Neuronal stem cell (in vitro differentiated cells): ENCODE data around the gene SLC6A17.

Experiments
- DNase-seq: peaks from one replicate; pipeline ENCODE4 v3.0.0-alpha.2; 2013; ENCODE audit warnings: low spot score
- H2AFZ ChIP-seq: one replicate; pipeline ENCODE4 v1.6.1; 2013; ENCODE audit warnings: mild to moderate bottlenecking, low read length, inconsistent platforms
- H2AK5ac ChIP-seq: 2 replicates; pipeline ENCODE4 v1.6.1; 2013; ENCODE audit warnings: low read depth, mild to moderate bottlenecking, inconsistent platforms, low read length, moderate library complexity, mixed read lengths
- H2BK120ac ChIP-seq: 2 replicates; pipeline ENCODE4 v1.6.1; 2013; ENCODE audit warnings: low read depth, mild to moderate bottlenecking, inconsistent platforms, low read length, moderate library complexity, mixed read lengths
- H2BK12ac ChIP-seq: one replicate; pipeline ENCODE4 v1.6.1; 2013; ENCODE audit warnings: low read length, inconsistent platforms
- H2BK15ac ChIP-seq: 2 replicates; pipeline ENCODE4 v1.6.1; 2013; ENCODE audit warnings: mild to moderate bottlenecking, low read length, inconsistent platforms, mixed read lengths
- H2BK5ac ChIP-seq: one replicate; pipeline ENCODE4 v1.6.1; 2013; ENCODE audit warnings: inconsistent platforms, mild to moderate bottlenecking, low read length, moderate library complexity
- H3K14ac ChIP-seq: one replicate; pipeline ENCODE4 v1.6.1; 2013; ENCODE audit warnings: low read length, inconsistent platforms
- H3K18ac ChIP-seq: 2 replicates; pipeline ENCODE4 v1.6.1; 2013; ENCODE audit warnings: low read length, inconsistent platforms
- H3K23ac ChIP-seq: 2 replicates; pipeline ENCODE4 v1.6.1; 2013; ENCODE audit warnings: low read depth, mild to moderate bottlenecking, mixed read lengths, low read length, inconsistent platforms; ENCODE audit not compliant: poor library complexity
- H3K27ac ChIP-seq: replicated peaks from 3 replicates; pipeline ENCODE4 v1.5.1; 2013; ENCODE audit warnings: low read length, inconsistent platforms
- H3K27me3 ChIP-seq, 3 experiments: 2 replicates each; pipeline ENCODE4 v1.6.1; 2013; ENCODE audit warnings: low read length in 3 of 3, mild to moderate bottlenecking in 2 of 3, inconsistent platforms in 1 of 3, low read depth in 1 of 3, mixed read lengths in 1 of 3, moderate library complexity in 1 of 3; ENCODE audit not compliant: control insufficient read depth in 3 of 3, insufficient read depth in 3 of 3
- H3K36me3 ChIP-seq, 2 donors: replicated peaks in 1 of 2; 2 replicates each; pipeline ENCODE4 v1.6.1; 2013; ENCODE audit warnings: low read length in 2 of 2; ENCODE audit not compliant: control insufficient read depth in 2 of 2, insufficient read depth in 2 of 2
- H3K4ac ChIP-seq: 2 replicates; pipeline ENCODE4 v1.6.1; 2013; ENCODE audit warnings: inconsistent platforms, mild to moderate bottlenecking, low read length, moderate library complexity
- H3K4me1 ChIP-seq, 2 donors: 1 replicate in 1 of 2; 2 replicates in 1 of 2; pipeline ENCODE4 v1.6.1; 2013; ENCODE audit warnings: low read length in 2 of 2, low read depth in 1 of 2; ENCODE audit not compliant: control insufficient read depth in 2 of 2, insufficient read depth in 1 of 2
- H3K4me2 ChIP-seq: one replicate; pipeline ENCODE4 v1.6.1; 2013; ENCODE audit warnings: mild to moderate bottlenecking, low read length, inconsistent platforms; ENCODE audit not compliant: insufficient read depth, poor library complexity, severe bottlenecking
- H3K4me3 ChIP-seq, 2 donors: 2 replicates each; pipeline ENCODE4 v1.5.1; 2013; ENCODE audit warnings: low read length in 2 of 2, mild to moderate bottlenecking in 2 of 2, inconsistent platforms in 1 of 2, moderate library complexity in 1 of 2
- H3K79me1 ChIP-seq: one replicate; pipeline ENCODE4 v1.6.1; 2013; ENCODE audit warnings: low read depth, mild to moderate bottlenecking, inconsistent platforms, low read length, moderate library complexity
- H3K9ac ChIP-seq: one replicate; pipeline ENCODE4 v1.6.1; 2013; ENCODE audit warnings: mild to moderate bottlenecking, low read depth, low read length, inconsistent platforms; ENCODE audit not compliant: poor library complexity
- H3K9me3 ChIP-seq, 2 donors: replicated peaks in 1 of 2; 2 replicates each; pipeline versions ENCODE3 to v1.6.1; 2013; ENCODE audit warnings: low read length in 2 of 2, mild to moderate bottlenecking in 2 of 2, inconsistent platforms in 1 of 2, low read depth in 1 of 2, mixed read lengths in 1 of 2, moderate library complexity in 1 of 2; ENCODE audit not compliant: control insufficient read depth in 2 of 2, insufficient read depth in 1 of 2
- H4K8ac ChIP-seq: one replicate; pipeline ENCODE4 v1.6.1; 2013; ENCODE audit warnings: low read depth, mild to moderate bottlenecking, inconsistent platforms, low read length, moderate library complexity
- H4K91ac ChIP-seq: one replicate; pipeline ENCODE4 v1.6.1; 2013; ENCODE audit warnings: low read length, low read depth, mild to moderate bottlenecking, inconsistent platforms; ENCODE audit not compliant: poor library complexity
- WGBS, 2 donors: extraction: QIAGEN DNeasy Blood & Tissue Kit; methylation state at CpG; one replicate each; pipeline ENCODE4 v1.1.7; 2013; ENCODE audit warnings: missing lambda C conversion rate in 2 of 2, mixed read lengths in 1 of 2; ENCODE audit not compliant: insufficient read length in 2 of 2, insufficient replicate concordance in 1 of 2; ENCODE audit errors: extremely low coverage in 2 of 2; 5-methylcytosine and 5-hydroxymethylcytosine counted together

Gene SLC6A17

DNA sequence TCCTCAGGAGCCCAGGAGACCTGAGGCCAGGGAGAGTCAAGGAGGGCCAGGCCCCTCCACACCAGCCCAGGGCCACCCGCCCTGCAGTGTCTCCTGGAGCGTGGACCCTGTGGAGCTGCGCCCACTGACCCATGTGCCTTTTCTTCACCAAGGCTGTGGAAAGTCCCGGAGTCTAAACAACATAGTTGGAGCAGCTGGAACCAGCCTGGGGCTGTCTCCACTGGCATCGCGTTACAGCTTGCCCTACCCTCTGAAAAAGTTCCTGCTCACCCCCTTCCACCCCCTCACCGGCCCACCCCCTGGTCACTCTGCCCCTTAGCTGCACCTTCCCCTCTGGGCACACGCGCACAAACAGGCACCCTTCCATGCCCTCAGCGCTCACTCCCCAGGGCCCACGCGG lies 78.1 kb downstream of the SLC6A17 start:
- Histone ChIP-seq H3K9me3 (peaks cover 8 to 11% of the 10 kb centered on the region in 2 donors), H3K27ac (no peak overlapping the region)

DNA sequence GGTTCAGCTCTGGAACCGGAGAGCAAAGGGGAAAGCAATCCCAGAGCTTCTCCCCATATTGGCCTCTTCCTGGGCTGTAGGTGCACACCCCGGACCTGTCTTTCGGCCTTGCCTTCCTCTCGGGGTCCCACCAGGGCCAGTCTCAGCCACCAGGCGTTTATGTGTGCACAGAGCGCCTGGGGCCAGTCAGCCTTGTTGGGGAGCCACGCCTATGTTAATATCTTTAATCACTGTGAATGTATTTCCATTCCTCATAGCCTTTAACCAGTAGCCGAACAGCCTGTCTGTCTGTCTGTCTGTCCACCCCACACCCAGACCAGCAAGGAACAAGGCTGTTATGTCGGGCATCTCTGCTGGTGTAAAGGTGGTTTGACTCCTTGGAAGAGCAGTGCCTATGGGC lies 78.6 kb downstream of the SLC6A17 start:
- H2BK120ac ChIP-seq = no peak overlapping the region
- H2AFZ ChIP-seq = no peak overlapping the region
- H3K36me3 ChIP-seq = no peaks in the 10 kb centered on the region
- no peak overlapping the region for H4K91ac ChIP-seq
- H3K9me3 ChIP-seq = peaks cover 8 to 11% of the 10 kb centered on the region in 2 donors
- no peak overlapping the region for H2AK5ac ChIP-seq
- H3K23ac ChIP-seq = no peak overlapping the region
- no peak overlapping the region for H3K9ac ChIP-seq
- H2BK5ac ChIP-seq = no peak overlapping the region
- no peak overlapping the region for H3K4ac ChIP-seq
- no peak overlapping the region for H3K4me3 ChIP-seq
- H3K79me1 ChIP-seq = no peaks in the 10 kb centered on the region
- H2BK12ac ChIP-seq = no peak overlapping the region
- H3K27ac ChIP-seq = no peak overlapping the region
- WGBS, 2 donors = no CpG with 5 or more reads among the region's 9 CpGs
- no peak overlapping the region for H3K14ac ChIP-seq
- H2BK15ac ChIP-seq = no peak overlapping the region
- no peak overlapping the region for H3K4me2 ChIP-seq
- DNase-seq = no peak
- H3K18ac ChIP-seq = peak overlapping the region; percentile 36
- peaks cover 2 to 6% of the 10 kb centered on the region in 2 donors for H3K4me1 ChIP-seq
- no peaks in the 10 kb centered on the region for H3K27me3 ChIP-seq
- no peak overlapping the region for H4K8ac ChIP-seq

More for the DNA sequence above, 78.1 kb downstream of the SLC6A17 start:
- Histone ChIP-seq H3K18ac (no peak overlapping the region), H3K4me1 (peaks cover 0 to 3% of the 10 kb centered on the region in 2 donors), H2AK5ac (peak overlapping the region; percentile 57), H3K36me3 (no peaks in the 10 kb centered on the region), H3K4me3 (no peak overlapping the region), H2BK15ac (no peak overlapping the region), H3K79me1 (no peaks in the 10 kb centered on the region), H3K4me2 (no peak overlapping the region), H3K23ac (no peak overlapping the region), H3K4ac (no peak overlapping the region), H3K9ac (no peak overlapping the region), H2AFZ (no peak overlapping the region), H2BK12ac (no peak overlapping the region), H4K8ac (peak overlapping the region; percentile 43), H3K14ac (no peak overlapping the region), H3K27me3 (no peaks in the 10 kb centered on the region), H2BK5ac (no peak overlapping the region), H2BK120ac (no peak overlapping the region), H4K91ac (no peak overlapping the region)
- DNase-seq = no peak
- WGBS, 2 donors = no CpG with 5 or more reads among the region's 12 CpGs

DNA sequence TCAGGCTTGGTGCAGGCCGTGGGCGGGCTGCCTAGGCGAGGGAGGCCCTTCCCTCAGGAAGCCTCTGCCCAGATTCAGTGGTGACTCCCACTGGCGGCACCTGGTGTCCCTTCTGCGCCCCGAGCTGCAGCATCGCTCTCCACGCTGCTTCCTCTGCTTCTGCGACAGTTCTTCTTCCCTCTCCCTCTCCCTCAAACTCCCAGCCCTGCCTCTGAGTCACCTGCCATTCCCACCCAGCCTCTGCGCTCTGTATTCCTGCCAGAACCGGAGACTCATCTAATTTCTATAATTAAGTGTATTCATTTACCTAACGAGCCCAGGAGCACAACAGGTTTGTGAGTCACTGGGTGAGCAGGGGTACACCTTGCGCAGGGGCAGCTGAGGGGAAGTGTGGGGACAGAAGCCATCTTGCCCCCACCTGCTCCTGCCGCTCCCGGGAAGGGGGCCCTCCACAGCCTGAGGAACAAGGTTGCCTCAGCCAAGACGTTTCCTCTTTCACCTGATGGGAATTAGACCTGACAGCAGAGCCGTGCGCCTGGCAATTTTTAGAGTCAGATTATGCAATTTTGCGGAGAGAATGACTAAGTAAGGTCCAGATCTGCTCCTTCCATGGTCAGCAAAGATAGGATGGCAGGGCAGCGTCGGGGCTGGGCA lies 79.2 kb downstream of the SLC6A17 start:
- H3K27me3 ChIP-seq = no peaks in the 10 kb centered on the region
- no peak overlapping the region for H2BK12ac ChIP-seq
- peaks cover 8 to 11% of the 10 kb centered on the region in 2 donors for H3K9me3 ChIP-seq
- H3K18ac ChIP-seq = peak overlapping the region; percentile 36
- H3K4me1 ChIP-seq = peaks cover 3 to 12% of the 10 kb centered on the region in 2 donors
- no peak overlapping the region for H3K4ac ChIP-seq
- no peak overlapping the region for H3K4me3 ChIP-seq
- H4K8ac ChIP-seq = no peak overlapping the region
- no peaks in the 10 kb centered on the region for H3K36me3 ChIP-seq
- H2AK5ac ChIP-seq = no peak overlapping the region
- H2BK15ac ChIP-seq = no peak overlapping the region
- no peak overlapping the region for H2BK120ac ChIP-seq
- no CpG with 5 or more reads among the region's 21 CpGs for WGBS, 2 donors
- no peak overlapping the region for H3K23ac ChIP-seq
- no peak overlapping the region for H3K9ac ChIP-seq
- no peak for DNase-seq
- no peak overlapping the region for H2BK5ac ChIP-seq
- no peak overlapping the region for H3K27ac ChIP-seq
- no peaks in the 10 kb centered on the region for H3K79me1 ChIP-seq
- no peak overlapping the region for H3K4me2 ChIP-seq
- H2AFZ ChIP-seq = no peak overlapping the region
- H4K91ac ChIP-seq = no peak overlapping the region
- H3K14ac ChIP-seq = no peak overlapping the region

DNA sequence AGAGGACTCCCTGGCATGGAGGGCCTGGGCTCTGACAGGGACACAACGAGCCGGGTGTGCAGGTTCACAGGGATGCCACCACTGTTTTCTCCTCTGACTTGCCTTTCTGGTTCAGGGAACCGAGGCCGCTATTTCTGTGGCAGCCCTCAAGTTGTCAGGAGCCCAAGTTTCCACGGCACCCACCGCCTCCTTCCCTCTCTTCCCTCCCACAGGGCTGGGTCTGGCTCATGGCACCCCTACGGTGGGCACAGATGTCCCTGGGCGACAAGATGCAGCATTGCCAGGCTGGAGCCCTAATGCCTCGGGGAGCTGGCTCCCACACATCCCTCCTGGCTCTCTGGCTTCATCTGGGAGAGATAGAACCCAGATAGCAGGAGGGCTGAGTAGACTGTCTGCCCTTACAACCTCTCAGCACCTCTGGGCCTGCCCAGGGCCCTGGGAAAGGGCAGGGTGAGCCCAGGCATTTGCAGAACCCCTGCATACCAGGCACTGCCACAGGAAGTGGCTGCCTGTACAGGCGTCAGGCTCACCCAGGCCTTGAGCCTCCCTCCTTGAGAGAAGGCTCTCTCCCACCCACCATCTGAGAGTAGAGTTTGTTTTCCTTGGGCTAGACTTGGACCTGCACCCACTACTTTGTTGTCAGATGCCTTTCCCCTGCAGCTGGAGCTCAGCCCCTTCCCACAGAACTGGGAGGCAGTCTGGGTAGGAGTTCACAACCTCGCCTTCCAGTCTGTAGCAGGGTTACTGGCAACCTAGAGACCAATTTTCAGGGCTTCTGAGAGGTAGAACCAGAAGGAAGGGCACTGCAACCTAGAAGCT lies 80.3 kb downstream of the SLC6A17 start:
- Histone ChIP-seq H3K18ac (no peak overlapping the region), H3K79me1 (no peaks in the 10 kb centered on the region), H3K9ac (no peak overlapping the region), H2BK15ac (no peak overlapping the region), H3K4ac (no peak overlapping the region), H2AFZ (no peak overlapping the region), H3K14ac (no peak overlapping the region), H3K4me1 (peaks cover 3 to 16% of the 10 kb centered on the region in 2 donors), H4K8ac (no peak overlapping the region), H2BK5ac (no peak overlapping the region), H2BK120ac (no peak overlapping the region), H3K36me3 (no peaks in the 10 kb centered on the region), H3K4me3 (no peak overlapping the region), H3K9me3 (peaks cover 8 to 11% of the 10 kb centered on the region in 2 donors), H3K27me3 (no peaks in the 10 kb centered on the region), H3K23ac (no peak overlapping the region), H3K4me2 (no peak overlapping the region), H2BK12ac (no peak overlapping the region), H3K27ac (no peak overlapping the region), H2AK5ac (no peak overlapping the region), H4K91ac (no peak overlapping the region)
- no peak for DNase-seq
- WGBS, 2 donors = no CpG with 5 or more reads among the region's 11 CpGs
